ENCODE data around the gene CLEC11A.

DNA sequence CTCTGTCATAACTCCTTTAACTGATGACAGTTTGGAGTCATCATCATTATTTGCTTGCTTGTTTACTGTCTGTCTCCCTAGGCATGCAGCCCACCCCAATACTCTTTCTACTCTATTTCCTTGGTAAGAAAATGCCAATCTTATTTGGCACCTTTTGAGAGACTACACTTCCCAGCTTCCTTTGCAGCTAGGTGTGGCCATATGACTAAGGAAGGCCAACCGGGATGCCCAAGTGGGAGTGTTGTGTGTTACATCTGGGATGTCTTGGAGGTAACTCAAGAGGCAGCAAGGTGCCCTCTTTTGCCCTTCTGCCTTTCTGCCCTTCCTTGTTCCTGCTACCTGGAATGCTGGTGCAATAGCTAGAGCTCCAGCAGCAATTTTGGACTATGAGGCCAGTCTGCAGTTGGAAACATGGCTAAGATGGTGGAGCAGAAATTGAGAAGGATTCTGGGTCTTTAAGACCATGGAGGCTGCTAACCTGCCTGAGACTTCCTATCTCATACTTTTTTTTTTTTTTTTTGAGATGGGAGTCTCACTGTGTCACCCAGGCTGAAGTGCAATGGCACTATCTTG, 46.5 kb upstream of the CLEC11A start:
- TF ChIP-seq CTCF (IDR thresholded peaks at IDR 0.05): no peak
- TF ChIP-seq POLR2AphosphoS5 (IDR thresholded peaks at IDR 0.05; ENCODE audit: insufficient read depth in 1 of 2, low read depth in 1 of 2): no peak
